Prostate gland (tissue), 2 donors: ENCODE results near the gene SLC25A5. TPM values are rescaled to one million over a fixed set of nuclear protein-coding genes. Genes with fewer than 3 reads are reported as not detected.
"Not testable (repeated sequence)": the region's sequence is repeated elsewhere in the genome, so short reads cannot be mapped to it uniquely, and the experiment has no call there.

ENCODE experiments used
- DNase-seq: peaks from one replicate; pipeline ENCODE4 v3.0.0-alpha.2; 2019; ENCODE audit warnings: low spot score
- H3K27ac ChIP-seq, 2 donors: fragments of 200-600 bp; sonication (generic); 2 replicates each; pipeline ENCODE4 v1.5.1; 2017 to 2019
- H3K27me3 ChIP-seq: fragments of 200-600 bp; sonication (generic); replicated peaks from 2 replicates; pipeline ENCODE4 v1.5.1; 2019; ENCODE audit not compliant: insufficient read depth
- H3K36me3 ChIP-seq, 2 donors: fragments of 200-600 bp; sonication (generic); 1 replicate in 1 of 2; 2 replicates in 1 of 2; pipeline versions ENCODE4 v1.5.1 to v1.8.1; 2017 to 2019
- H3K4me1 ChIP-seq: fragments of 200-600 bp; sonication (generic); replicated peaks from 2 replicates; pipeline ENCODE4 v1.5.1; 2019
- H3K4me3 ChIP-seq, 2 donors: fragments of 200-600 bp; sonication (generic); 2 replicates each; pipeline ENCODE4 v1.5.1; 2017 to 2019
- H3K9me3 ChIP-seq: fragments of 200-600 bp; sonication (generic); 2 replicates; pipeline ENCODE4 v1.5.1; 2017
- POLR2A ChIP-seq: fragments of 450-650 bp; IDR thresholded peaks from one replicate; pipeline ENCODE4 v1.6.1; 2016; ENCODE audit warnings: antibody characterized with exemption, mild to moderate bottlenecking
- POLR2AphosphoS5 ChIP-seq: sonication (generic); formaldehyde crosslinking; IDR thresholded peaks from one replicate; pipeline ENCODE4 v1.6.1; 2017; ENCODE audit warnings: antibody characterized with exemption
- WGBS: methylation state at CpG from one replicate; pipeline ENCODE4 v1.1.5; 2018; 5-methylcytosine and 5-hydroxymethylcytosine counted together
- intact Hi-C: fragments of 100-400 bp; cut with DNase I; formaldehyde crosslinking; loops from one replicate; pipeline ENCODE4 v1.14.2; 2022
- total RNA-seq, 2 donors: library from RNA; depleted of rRNA; stranded (reverse); fragments of >200 nt; gene quantifications; one replicate each; pipeline ENCODE4 v1.1.0, GENCODE V29; 2016
- TF ChIP-seq, protein P1 (sequence below), 4 experiments: fragments of 200-600 bp in 2 of 4; fragments of 450-650 bp in 2 of 4; sonication (generic) in 2 of 4; IDR thresholded peaks; 1 replicate in 3 of 4; 2 replicates in 1 of 4; pipeline ENCODE4 v1.5.1; 2016 to 2019; ENCODE audit warnings: antibody characterized with exemption in 4 of 4, mild to moderate bottlenecking in 2 of 4, moderate library complexity in 2 of 4

Gene SLC25A5
- total RNA-seq, 2 donors from 2014 or later, result 230 to 237 TPM

DNA sequence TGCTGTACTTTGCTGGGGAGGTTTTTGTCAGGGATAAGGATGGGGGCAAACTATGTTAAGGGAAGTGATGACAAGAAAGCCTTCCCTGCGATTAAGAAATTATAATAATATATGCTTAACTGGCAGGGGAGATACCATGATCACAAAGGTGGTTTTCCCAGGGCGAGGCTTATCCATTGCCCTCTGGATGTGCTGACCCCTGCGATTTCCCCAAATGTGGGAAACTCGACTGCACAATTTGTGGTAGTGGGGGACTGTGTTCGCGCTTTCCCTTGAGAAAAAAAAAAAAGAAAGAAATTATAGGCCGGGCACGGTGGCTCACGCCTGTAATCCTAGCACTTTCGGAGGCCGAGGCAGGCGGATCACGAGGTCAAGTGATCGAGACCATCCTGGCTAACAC is 44.6 kb upstream of the SLC25A5 start:
- Histone ChIP-seq H3K36me3 (no peaks in the 10 kb centered on the region), H3K27me3 (no peaks in the 10 kb centered on the region), H3K4me1 (no peaks in the 10 kb centered on the region), H3K9me3 (no peaks in the 10 kb centered on the region), H3K4me3 (no peak overlapping the region), H3K27ac (no peak overlapping the region)
- WGBS, result 97% methylated on average over 14 of the region's 14 CpGs
- DNase-seq, result no peak
- intact Hi-C loops, result no loop called here
- TF ChIP-seq, protein P1, sequence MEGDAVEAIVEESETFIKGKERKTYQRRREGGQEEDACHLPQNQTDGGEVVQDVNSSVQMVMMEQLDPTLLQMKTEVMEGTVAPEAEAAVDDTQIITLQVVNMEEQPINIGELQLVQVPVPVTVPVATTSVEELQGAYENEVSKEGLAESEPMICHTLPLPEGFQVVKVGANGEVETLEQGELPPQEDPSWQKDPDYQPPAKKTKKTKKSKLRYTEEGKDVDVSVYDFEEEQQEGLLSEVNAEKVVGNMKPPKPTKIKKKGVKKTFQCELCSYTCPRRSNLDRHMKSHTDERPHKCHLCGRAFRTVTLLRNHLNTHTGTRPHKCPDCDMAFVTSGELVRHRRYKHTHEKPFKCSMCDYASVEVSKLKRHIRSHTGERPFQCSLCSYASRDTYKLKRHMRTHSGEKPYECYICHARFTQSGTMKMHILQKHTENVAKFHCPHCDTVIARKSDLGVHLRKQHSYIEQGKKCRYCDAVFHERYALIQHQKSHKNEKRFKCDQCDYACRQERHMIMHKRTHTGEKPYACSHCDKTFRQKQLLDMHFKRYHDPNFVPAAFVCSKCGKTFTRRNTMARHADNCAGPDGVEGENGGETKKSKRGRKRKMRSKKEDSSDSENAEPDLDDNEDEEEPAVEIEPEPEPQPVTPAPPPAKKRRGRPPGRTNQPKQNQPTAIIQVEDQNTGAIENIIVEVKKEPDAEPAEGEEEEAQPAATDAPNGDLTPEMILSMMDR (IDR thresholded peaks at IDR 0.05), result no peak
- TF ChIP-seq POLR2A (no peak), POLR2AphosphoS5 (no peak)

DNA sequence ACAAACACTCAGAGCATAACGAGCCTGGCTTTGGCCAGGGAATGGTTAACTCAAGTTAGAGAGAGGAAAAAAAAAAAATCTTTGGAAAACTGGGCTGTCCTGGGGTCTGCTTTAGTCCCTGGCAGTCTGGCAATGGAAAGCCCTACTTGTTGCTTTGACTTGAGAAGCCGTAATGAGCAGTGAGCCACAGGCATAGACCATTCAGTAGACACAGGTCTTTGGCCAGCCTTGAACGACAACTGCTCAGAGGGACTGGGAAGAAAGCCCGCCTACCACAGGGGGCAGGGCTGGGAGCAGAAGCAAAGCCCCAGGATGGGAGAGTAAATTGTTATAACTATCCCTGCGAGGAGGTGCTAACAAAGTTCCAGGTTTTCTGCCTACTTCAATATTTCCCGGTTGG is 43.2 kb upstream of the SLC25A5 start:
- H3K27me3 ChIP-seq, result no peaks in the 10 kb centered on the region
- H3K4me1 ChIP-seq, result no peaks in the 10 kb centered on the region
- intact Hi-C loops, result no loop called here
- DNase-seq, result no peak
- no peaks in the 10 kb centered on the region for H3K9me3 ChIP-seq
- H3K27ac ChIP-seq, result no peak overlapping the region
- H3K4me3 ChIP-seq, result no peak overlapping the region
- TF ChIP-seq POLR2AphosphoS5 (no peak), POLR2A (no peak)
- TF ChIP-seq, protein P1 (IDR thresholded peaks at IDR 0.05), result no peak
- WGBS, result 69% methylated on average over 6 of the region's 6 CpGs
- no peaks in the 10 kb centered on the region for H3K36me3 ChIP-seq

DNA sequence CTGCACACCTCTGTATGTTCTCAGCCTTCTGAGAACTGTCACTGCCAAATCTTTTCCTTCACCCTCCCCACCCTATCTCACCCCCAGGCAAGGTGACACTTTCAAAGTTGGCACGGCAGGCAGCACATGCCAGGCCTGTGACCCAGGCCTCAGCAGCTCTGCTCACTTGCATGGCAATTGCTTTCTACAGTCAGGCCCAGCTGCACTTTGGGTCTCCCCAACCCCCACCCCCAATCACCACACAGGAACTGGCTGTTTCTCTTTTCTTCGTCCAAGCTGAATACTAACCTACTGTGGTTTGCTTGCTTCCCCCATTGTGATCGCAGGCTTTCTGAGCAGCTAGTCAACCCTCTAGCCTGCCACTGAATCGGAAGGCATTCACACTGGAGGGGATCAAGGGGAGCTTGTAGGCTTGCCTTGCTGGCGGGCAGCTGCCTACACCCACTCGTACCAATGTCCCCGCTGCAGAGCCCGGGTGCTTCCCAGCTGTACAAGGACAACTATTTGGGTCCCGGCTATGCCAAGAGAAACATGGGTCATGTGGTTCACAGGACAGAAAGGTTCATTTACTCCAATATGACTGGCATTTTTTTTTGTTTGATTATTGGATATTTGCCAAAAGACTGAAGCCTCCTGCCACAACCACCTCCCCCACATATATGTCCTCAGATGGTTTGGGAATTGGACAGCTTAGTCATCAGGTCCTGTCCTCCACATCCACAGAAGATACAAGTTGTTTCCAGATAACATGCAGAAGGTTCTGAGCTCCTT is 41.0 kb upstream of the SLC25A5 start:
- Histone ChIP-seq H3K9me3 (no peaks in the 10 kb centered on the region), H3K27me3 (no peaks in the 10 kb centered on the region), H3K4me3 (no peak overlapping the region), H3K4me1 (no peaks in the 10 kb centered on the region), H3K27ac (no peak overlapping the region), H3K36me3 (no peaks in the 10 kb centered on the region)
- TF ChIP-seq POLR2AphosphoS5, result no peak
- TF ChIP-seq POLR2A, result no peak
- no peak for DNase-seq
- WGBS, result 71% methylated on average over 6 of the region's 9 CpGs
- intact Hi-C loops, result no loop called here

DNA sequence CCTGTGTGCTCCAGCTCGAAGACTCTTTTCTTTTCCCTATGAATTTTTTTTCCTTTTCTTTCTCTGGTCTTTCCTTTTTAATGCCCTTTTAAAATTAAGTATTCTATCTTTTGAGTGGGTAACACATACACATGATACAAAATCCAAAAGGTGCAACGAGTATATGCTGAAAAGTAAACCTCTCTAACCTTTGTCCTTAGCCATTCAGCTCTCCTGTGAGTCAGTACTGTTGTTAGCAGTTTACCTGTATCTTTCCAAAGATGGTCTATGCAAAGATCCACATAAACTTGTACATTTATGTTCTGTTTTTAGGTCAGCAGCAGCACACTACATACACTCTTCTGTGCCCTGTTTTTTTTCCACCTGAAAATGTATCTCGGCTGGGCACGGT is 40.5 kb upstream of the SLC25A5 start:
- Histone ChIP-seq H3K9me3 (no peaks in the 10 kb centered on the region), H3K36me3 (no peaks in the 10 kb centered on the region), H3K27ac (no peak overlapping the region), H3K4me1 (no peaks in the 10 kb centered on the region), H3K4me3 (no peak overlapping the region), H3K27me3 (no peaks in the 10 kb centered on the region)
- TF ChIP-seq POLR2AphosphoS5, result no peak
- TF ChIP-seq, protein P1 (IDR thresholded peaks at IDR 0.05), result no peak
- no peak for TF ChIP-seq POLR2A
- 89% methylated on average over 4 of the region's 4 CpGs for WGBS
- no peak for DNase-seq
- intact Hi-C loops, result no loop called here

DNA sequence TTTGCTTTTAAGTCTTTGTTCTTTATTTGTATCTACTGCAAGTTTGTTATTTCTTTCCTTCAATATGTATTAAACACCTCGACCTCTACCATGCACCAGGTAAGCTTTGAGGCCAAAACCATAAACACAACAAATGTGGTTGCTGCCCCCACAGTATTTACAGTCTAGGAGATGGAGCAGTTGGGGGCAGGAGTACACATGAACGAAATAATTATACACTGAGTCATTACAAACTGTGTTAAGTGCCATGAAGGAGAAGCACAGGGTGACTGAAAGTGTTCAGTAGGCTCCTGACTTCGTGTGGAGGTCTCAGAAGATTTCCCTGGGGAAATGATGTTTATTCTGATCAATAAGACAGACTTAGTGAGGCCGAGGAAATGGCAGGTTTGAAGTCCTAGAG is 38.8 kb upstream of the SLC25A5 start:
- TF ChIP-seq POLR2A (no peak), POLR2AphosphoS5 (no peak)
- TF ChIP-seq, protein P1 (IDR thresholded peaks at IDR 0.05), result no peak
- Histone ChIP-seq H3K36me3 (no peaks in the 10 kb centered on the region), H3K4me1 (no peaks in the 10 kb centered on the region), H3K4me3 (no peak overlapping the region), H3K27me3 (no peaks in the 10 kb centered on the region), H3K27ac (no peak overlapping the region), H3K9me3 (no peaks in the 10 kb centered on the region)
- intact Hi-C loops, result no loop called here
- no peak for DNase-seq
- WGBS, result 66% methylated on average over 3 of the region's 4 CpGs

DNA sequence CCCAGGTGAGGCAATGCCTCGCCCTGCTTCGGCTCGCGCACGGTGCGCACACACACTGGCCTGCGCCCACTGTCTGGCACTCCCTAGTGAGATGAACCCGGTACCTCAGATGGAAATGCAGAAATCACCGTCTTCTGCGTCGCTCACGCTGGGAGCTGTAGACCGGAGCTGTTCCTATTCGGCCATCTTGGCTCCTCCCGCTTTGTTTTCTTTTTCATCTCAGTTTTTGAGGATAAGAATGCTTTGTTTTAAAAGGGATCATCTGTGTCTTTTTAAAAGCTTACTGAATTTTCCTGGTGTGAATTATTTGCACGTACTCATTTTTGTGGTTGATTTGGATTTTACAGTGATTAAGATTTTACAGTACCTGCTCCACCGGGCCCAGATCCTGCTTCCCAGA is 26.9 kb upstream of the SLC25A5 start:
- H3K27ac ChIP-seq, H3K27me3 ChIP-seq, H3K4me1 ChIP-seq, intact Hi-C loops, H3K4me3 ChIP-seq, DNase-seq, H3K36me3 ChIP-seq, H3K9me3 ChIP-seq: not testable (repeated sequence)
- WGBS, result 86% methylated on average over 5 of the region's 17 CpGs
